Activated gamma-delta T cell (primary cell): ENCODE data around the gene MRPL36.

Source experiments
- DNase-seq: peaks from one replicate; lab custom pipeline; 2025; lab: John Stamatoyannopoulos, UW

Gene MRPL36

GRCh38 chr5:1781726-1782384, 17.8 kb downstream of the MRPL36 start:
- DNase-seq: no peak

GRCh38 chr5:1781107-1781506, 18.5 kb downstream of the MRPL36 start:
- DNase-seq: no peak

- no peak for DNase-seq
Measured at GRCh38 chr5:1780614-1780930, 19.1 kb downstream of the MRPL36 start.

GRCh38 chr5:1779782-1780613, 19.6 kb downstream of the MRPL36 start:
- no peak for DNase-seq

GRCh38 chr5:1779021-1779680, 20.5 kb downstream of the MRPL36 start:
- no peak for DNase-seq

GRCh38 chr5:1778138-1779020, 21.3 kb downstream of the MRPL36 start:
- no peak for DNase-seq

- DNase-seq: no peak
Measured at GRCh38 chr5:1777281-1778137, 22.1 kb downstream of the MRPL36 start.

- DNase-seq: no peak
Measured at GRCh38 chr5:1776831-1777230, 22.8 kb downstream of the MRPL36 start.

GRCh38 chr5:1772634-1773033, 27.0 kb downstream of the MRPL36 start:
- DNase-seq: no peak

- no peak for DNase-seq
Measured at GRCh38 chr5:1771149-1772065, 28.2 kb downstream of the MRPL36 start.

GRCh38 chr5:1770443-1770802, 29.2 kb downstream of the MRPL36 start:
- DNase-seq: no peak

- no peak for DNase-seq
Measured at GRCh38 chr5:1769752-1770442, 29.7 kb downstream of the MRPL36 start.

GRCh38 chr5:1769017-1769640, 30.5 kb downstream of the MRPL36 start:
- no peak for DNase-seq

- DNase-seq: no peak
Measured at GRCh38 chr5:1768283-1769000, 31.2 kb downstream of the MRPL36 start.

GRCh38 chr5:1767524-1768282, 31.9 kb downstream of the MRPL36 start:
- no peak for DNase-seq

GRCh38 chr5:1765880-1766235, 33.8 kb downstream of the MRPL36 start:
- DNase-seq: no peak

GRCh38 chr5:1765141-1765879, 34.3 kb downstream of the MRPL36 start:
- no peak for DNase-seq
